ENCODE measurements around the gene PLA2G12B. TPM values are rescaled to one million over a fixed set of nuclear protein-coding genes. Genes with fewer than 3 reads are reported as not detected.
A peak's percentile ranks its signal among the peaks of the same experiment; 100 is the strongest.

The PLA2G12B gene
- total RNA-seq, 1 experiment from 2014 or later = not detected

DNA sequence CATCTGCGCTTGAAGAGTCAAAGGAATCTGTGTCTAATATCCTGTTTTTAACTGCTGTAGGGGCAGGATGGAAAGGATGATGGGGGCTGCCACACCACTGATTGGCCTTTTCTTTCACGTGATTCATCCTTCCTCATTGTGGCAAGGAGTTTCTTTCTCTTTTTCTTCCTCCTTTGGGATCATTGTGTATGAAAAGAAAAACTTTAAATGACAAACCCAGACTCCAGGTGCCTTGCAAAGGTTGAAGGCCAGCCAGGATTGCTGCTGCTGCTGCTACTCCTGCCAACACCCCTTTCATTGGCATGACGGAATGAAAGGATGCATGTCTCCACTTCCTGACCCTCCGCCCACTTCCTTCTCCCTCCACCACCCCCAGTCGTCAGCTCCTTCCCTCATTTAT is 67.6 kb downstream of the PLA2G12B start:
- CTCF ChIA-PET = no interaction called here
- Mint-ChIP-seq H3K36me3 (ENCODE audit: insufficient read depth, unreplicated experiment) (peaks cover 49% of the 10 kb centered on the region), H3K27ac (ENCODE audit: unreplicated experiment) (no peak overlapping the region), H3K27me3 (ENCODE audit: unreplicated experiment) (no peaks in the 10 kb centered on the region), H3K4me3 (ENCODE audit: low read depth, unreplicated experiment) (no peak overlapping the region), H3K9me3 (ENCODE audit: low read depth, unreplicated experiment) (peaks cover 3% of the 10 kb centered on the region), H3K4me1 (ENCODE audit: low read depth, unreplicated experiment) (no peaks in the 10 kb centered on the region)
- DNase-seq = no peak
- intact Hi-C loops (cut with micrococcal nuclease; ENCODE audit: unreplicated experiment) = no loop called here
- TF ChIP-seq, protein P1, sequence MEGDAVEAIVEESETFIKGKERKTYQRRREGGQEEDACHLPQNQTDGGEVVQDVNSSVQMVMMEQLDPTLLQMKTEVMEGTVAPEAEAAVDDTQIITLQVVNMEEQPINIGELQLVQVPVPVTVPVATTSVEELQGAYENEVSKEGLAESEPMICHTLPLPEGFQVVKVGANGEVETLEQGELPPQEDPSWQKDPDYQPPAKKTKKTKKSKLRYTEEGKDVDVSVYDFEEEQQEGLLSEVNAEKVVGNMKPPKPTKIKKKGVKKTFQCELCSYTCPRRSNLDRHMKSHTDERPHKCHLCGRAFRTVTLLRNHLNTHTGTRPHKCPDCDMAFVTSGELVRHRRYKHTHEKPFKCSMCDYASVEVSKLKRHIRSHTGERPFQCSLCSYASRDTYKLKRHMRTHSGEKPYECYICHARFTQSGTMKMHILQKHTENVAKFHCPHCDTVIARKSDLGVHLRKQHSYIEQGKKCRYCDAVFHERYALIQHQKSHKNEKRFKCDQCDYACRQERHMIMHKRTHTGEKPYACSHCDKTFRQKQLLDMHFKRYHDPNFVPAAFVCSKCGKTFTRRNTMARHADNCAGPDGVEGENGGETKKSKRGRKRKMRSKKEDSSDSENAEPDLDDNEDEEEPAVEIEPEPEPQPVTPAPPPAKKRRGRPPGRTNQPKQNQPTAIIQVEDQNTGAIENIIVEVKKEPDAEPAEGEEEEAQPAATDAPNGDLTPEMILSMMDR (IDR thresholded peaks at IDR 0.05; ENCODE audit: unreplicated experiment) = no peak
- TSS peak; percentile 48 for BruUV-seq (replicated peaks)

DNA sequence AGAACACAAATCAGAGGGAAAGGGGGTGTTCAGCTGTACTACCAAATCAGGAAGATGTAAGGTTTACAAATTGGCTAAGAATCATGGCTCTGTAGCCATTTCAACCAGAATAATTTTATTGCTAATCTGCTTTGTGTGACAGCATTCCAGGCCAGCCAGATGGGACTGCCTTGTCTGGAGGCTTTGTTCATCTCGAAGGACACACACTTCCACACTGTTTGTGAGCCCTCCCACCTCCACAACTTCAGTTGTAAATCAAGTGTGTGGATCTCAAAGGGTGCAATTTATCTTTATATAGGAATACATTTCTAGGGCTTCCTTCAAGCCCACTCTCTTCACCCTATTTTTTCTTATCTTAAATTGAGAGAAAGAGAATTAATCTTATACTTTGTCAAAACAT is 68.0 kb downstream of the PLA2G12B start:
- CTCF ChIA-PET = no interaction called here
- no peak overlapping the region for H3K4me3 Mint-ChIP-seq (ENCODE audit: low read depth, unreplicated experiment)
- DNase-seq = no peak
- no peaks in the 10 kb centered on the region for H3K4me1 Mint-ChIP-seq (ENCODE audit: low read depth, unreplicated experiment)
- TF ChIP-seq, protein P1 (IDR thresholded peaks at IDR 0.05; ENCODE audit: unreplicated experiment) = no peak
- intact Hi-C loops (cut with micrococcal nuclease; ENCODE audit: unreplicated experiment) = no loop called here
- BruUV-seq (replicated peaks) = no TSS peak
- peaks cover 49% of the 10 kb centered on the region for H3K36me3 Mint-ChIP-seq (ENCODE audit: insufficient read depth, unreplicated experiment)
- no peak overlapping the region for H3K27ac Mint-ChIP-seq (ENCODE audit: unreplicated experiment)
- H3K27me3 Mint-ChIP-seq (ENCODE audit: unreplicated experiment) = no peaks in the 10 kb centered on the region
- H3K9me3 Mint-ChIP-seq (ENCODE audit: low read depth, unreplicated experiment) = peaks cover 3% of the 10 kb centered on the region

DNA sequence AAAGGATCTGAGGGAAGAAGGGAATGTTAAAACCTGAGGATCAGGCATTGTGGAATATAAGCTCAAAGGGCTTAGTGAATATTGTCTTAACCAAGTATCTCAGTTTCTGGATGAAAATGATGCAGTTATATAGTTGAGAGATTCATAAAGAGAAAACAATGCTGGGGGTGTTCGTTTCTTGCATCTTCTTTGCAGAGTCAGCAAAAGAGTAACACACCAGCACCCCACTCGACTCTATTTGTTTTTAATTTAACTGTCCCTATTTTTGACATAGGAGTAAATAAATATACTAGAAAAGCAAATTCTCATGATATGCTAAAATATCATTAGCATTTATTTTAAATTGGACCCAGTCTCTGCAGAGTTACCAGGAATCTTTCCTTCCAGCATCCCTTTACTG is 68.7 kb downstream of the PLA2G12B start:
- H3K36me3 Mint-ChIP-seq (ENCODE audit: insufficient read depth, unreplicated experiment) = peaks cover 49% of the 10 kb centered on the region
- no peak for DNase-seq
- BruUV-seq (replicated peaks) = no TSS peak
- H3K27ac Mint-ChIP-seq (ENCODE audit: unreplicated experiment) = no peak overlapping the region
- peaks cover 3% of the 10 kb centered on the region for H3K9me3 Mint-ChIP-seq (ENCODE audit: low read depth, unreplicated experiment)
- TF ChIP-seq, protein P1 (IDR thresholded peaks at IDR 0.05; ENCODE audit: unreplicated experiment) = no peak
- no peaks in the 10 kb centered on the region for H3K4me1 Mint-ChIP-seq (ENCODE audit: low read depth, unreplicated experiment)
- CTCF ChIA-PET = interaction anchor here (0.6 kb wide), 1 partner anchor 57 kb away, joined by 3 read pairs; no protein-coding TSS in a partner anchor
- no peak overlapping the region for H3K4me3 Mint-ChIP-seq (ENCODE audit: low read depth, unreplicated experiment)
- intact Hi-C loops (cut with micrococcal nuclease; ENCODE audit: unreplicated experiment) = no loop called here
- H3K27me3 Mint-ChIP-seq (ENCODE audit: unreplicated experiment) = no peaks in the 10 kb centered on the region

Other genes with a start within 250 kb of the PLA2G12B start
- gene OIT3, start 61.1 kb downstream of the PLA2G12B start, total RNA-seq (2022) = 1.4 and 1.9 TPM in 2 replicates
- gene P4HA1, start 142.1 kb upstream of the PLA2G12B start, total RNA-seq (2022) = 20.3 and 20.9 TPM in 2 replicates
- 0.76 and 0.78 TPM in 2 replicates for gene NUDT13, start 155.6 kb upstream of the PLA2G12B start, total RNA-seq (2022)
- gene ECD, start 213.2 kb upstream of the PLA2G12B start, total RNA-seq (2022) = 28.1 and 29.1 TPM in 2 replicates
- gene FAM149B1, start 213.3 kb upstream of the PLA2G12B start, total RNA-seq (2022) = 27.0 and 31.5 TPM in 2 replicates